GM20431 (cell line): ENCODE results near the gene LRRC74B.

Experiments used
- in situ Hi-C: fragments of 300-500 bp; cut with MseI, MboI; formaldehyde crosslinking; loops from one replicate; pipeline ENCODE4 v1.15.0; 2020; ENCODE audit warnings: low sequenced_read_pairs; ENCODE audit not compliant: unreplicated experiment

LRRC74B gene

GRCh38 chr22:21098099-21098671 is 52.4 kb downstream of the LRRC74B start:
- in situ Hi-C loops, result no loop called here

- in situ Hi-C loops, result no loop called here
These were observed 53.8 kb downstream of the LRRC74B start for GRCh38 chr22:21099578-21099977.

GRCh38 chr22:21100149-21101032 is 54.6 kb downstream of the LRRC74B start:
- in situ Hi-C loops, result no loop called here

- in situ Hi-C loops, result no loop called here
These were observed 56.3 kb downstream of the LRRC74B start for GRCh38 chr22:21101877-21102638.

GRCh38 chr22:21102659-21103267 is 57.0 kb downstream of the LRRC74B start:
- in situ Hi-C loops, result no loop called here

- in situ Hi-C loops, result no loop called here
These were observed 57.9 kb downstream of the LRRC74B start for GRCh38 chr22:21103633-21104032.

- in situ Hi-C loops, result no loop called here
These were observed 58.5 kb downstream of the LRRC74B start for GRCh38 chr22:21104126-21104691.

GRCh38 chr22:21105294-21105693 is 59.5 kb downstream of the LRRC74B start:
- in situ Hi-C loops, result no loop called here

- in situ Hi-C loops, result no loop called here
These were observed 60.3 kb downstream of the LRRC74B start for GRCh38 chr22:21106000-21106399.

- in situ Hi-C loops, result no loop called here
These were observed 62.8 kb downstream of the LRRC74B start for GRCh38 chr22:21108379-21109115.
